Esophagus mucosa (tissue), 1 donor: ENCODE data around the gene RABGEF1. TPM values are rescaled to one million over a fixed set of nuclear protein-coding genes. Genes with fewer than 3 reads are reported as not detected.
"Not testable (repeated sequence)": the region's sequence is repeated elsewhere in the genome, so short reads cannot be mapped to it uniquely, and the experiment has no call there.

Source experiments
- ATAC-seq: fragments of 200-7000 bp; cut with Tn5 transposase; one replicate; pipeline ENCODE4 v1.9.1; 2020
- total RNA-seq: library from RNA; stranded (reverse); gene quantifications from one replicate; pipeline ENCODE4 v1.2.4, GENCODE V29; 2023
- donor health status: DM: yes; HTN: yes; CAD: no.

RABGEF1 gene
- total RNA-seq, 1 donor from 2014 or later, result 26.9 TPM

- no peak for ATAC-seq
Observed at GRCh38 chr7:66766041-66766440, 25.5 kb downstream of the RABGEF1 start.

- not testable (repeated sequence) for ATAC-seq
Observed at GRCh38 chr7:66767486-66767885, 27.0 kb downstream of the RABGEF1 start.

GRCh38 chr7:66768865-66769832 is 28.6 kb downstream of the RABGEF1 start:
- ATAC-seq, result no peak

- ATAC-seq, result no peak
Observed at GRCh38 chr7:66769833-66770512, 29.4 kb downstream of the RABGEF1 start.

- no peak for ATAC-seq
Observed at GRCh38 chr7:66771795-66772194, 31.3 kb downstream of the RABGEF1 start.

- not testable (repeated sequence) for ATAC-seq
Observed at GRCh38 chr7:66773744-66774143, 33.2 kb downstream of the RABGEF1 start.

GRCh38 chr7:66776383-66776782 is 35.9 kb downstream of the RABGEF1 start:
- peak; percentile 35 for ATAC-seq

GRCh38 chr7:66776800-66777442 is 36.4 kb downstream of the RABGEF1 start:
- ATAC-seq, result no peak

- no peak for ATAC-seq
Observed at GRCh38 chr7:66778201-66778600, 37.7 kb downstream of the RABGEF1 start.

GRCh38 chr7:66779669-66780409 is 39.3 kb downstream of the RABGEF1 start:
- ATAC-seq, result no peak

GRCh38 chr7:66781408-66782090 is 41.0 kb downstream of the RABGEF1 start:
- ATAC-seq, result no peak

GRCh38 chr7:66782875-66783274 is 42.3 kb downstream of the RABGEF1 start:
- ATAC-seq, result not testable (repeated sequence)

- not testable (repeated sequence) for ATAC-seq
Observed at GRCh38 chr7:66783887-66784595, 43.5 kb downstream of the RABGEF1 start.

GRCh38 chr7:66790196-66790595 is 49.7 kb downstream of the RABGEF1 start:
- ATAC-seq, result no peak

- ATAC-seq, result no peak
Observed at GRCh38 chr7:66790725-66791124, 50.2 kb downstream of the RABGEF1 start.

- ATAC-seq, result no peak
Observed at GRCh38 chr7:66800591-66800990, 60.1 kb downstream of the RABGEF1 start.

GRCh38 chr7:66804001-66804400 is 63.5 kb downstream of the RABGEF1 start:
- ATAC-seq, result no peak

- ATAC-seq, result no peak
Observed at GRCh38 chr7:66807736-66808135, 67.2 kb downstream of the RABGEF1 start.

GRCh38 chr7:66810716-66811115 is 70.2 kb downstream of the RABGEF1 start:
- ATAC-seq, result no peak

GRCh38 chr7:66815186-66815875 is 74.8 kb downstream of the RABGEF1 start:
- ATAC-seq, result peak; percentile 11
